HG03575 (cell line): Measurements from ENCODE around the gene TEP1.
"Not testable (repeated sequence)": the region's sequence is repeated elsewhere in the genome, so short reads cannot be mapped to it uniquely, and the experiment has no call there.

Source experiments
- ATAC-seq: cut with Tn5 transposase; IDR thresholded peaks from one replicate; pipeline ENCODE4 v1.9.1; 2021; ENCODE audit not compliant: unreplicated experiment, insufficient number of reproducible peaks, low FRiP score; ENCODE audit errors: extremely low read depth

The TEP1 gene

GRCh38 chr14:20356422-20356821 is 56.9 kb downstream of the TEP1 start:
- ATAC-seq = no peak

- ATAC-seq = no peak
Measured at GRCh38 chr14:20350860-20351259, 62.4 kb downstream of the TEP1 start.

GRCh38 chr14:20350282-20350681 is 63.0 kb downstream of the TEP1 start:
- no peak for ATAC-seq

GRCh38 chr14:20347747-20348146 is 65.6 kb downstream of the TEP1 start:
- no peak for ATAC-seq

- no peak for ATAC-seq
Measured at GRCh38 chr14:20346713-20347112, 66.6 kb downstream of the TEP1 start.

- no peak for ATAC-seq
Measured at GRCh38 chr14:20345366-20345765, 67.9 kb downstream of the TEP1 start.

- no peak for ATAC-seq
Measured at GRCh38 chr14:20343862-20344220, 69.5 kb downstream of the TEP1 start.

GRCh38 chr14:20343092-20343861 is 70.0 kb downstream of the TEP1 start, which contains the start of gene PARP2:
PARP2 (plus strand) TSS chr14:20343635; CDS start chr14:20343642, 7 bp downstream.
- peak; percentile 77 for ATAC-seq

- ATAC-seq = no peak
Measured at GRCh38 chr14:20341646-20342045, 71.7 kb downstream of the TEP1 start.

GRCh38 chr14:20341032-20341431 is 72.3 kb downstream of the TEP1 start:
- ATAC-seq = not testable (repeated sequence)

- ATAC-seq = no peak
Measured at GRCh38 chr14:20334017-20334416, 79.3 kb downstream of the TEP1 start.

GRCh38 chr14:20333494-20333841 is 79.8 kb downstream of the TEP1 start:
- no peak for ATAC-seq

GRCh38 chr14:20332788-20333493 is 80.4 kb downstream of the TEP1 start, which contains the start of gene CCNB1IP1:
CCNB1IP1 (minus strand) TSS chr14:20333279; CDS start chr14:20316523, 16,756 bp downstream.
- ATAC-seq = peak; percentile 95

- no peak for ATAC-seq
Measured at GRCh38 chr14:20332431-20332787, 80.9 kb downstream of the TEP1 start.

GRCh38 chr14:20331053-20331613 is 82.2 kb downstream of the TEP1 start:
- no peak for ATAC-seq

- ATAC-seq = no peak
Measured at GRCh38 chr14:20329355-20329754, 83.9 kb downstream of the TEP1 start.

GRCh38 chr14:20328705-20329104 is 84.6 kb downstream of the TEP1 start:
- ATAC-seq = no peak

- ATAC-seq = no peak
Measured at GRCh38 chr14:20327005-20327869, 86.1 kb downstream of the TEP1 start.

- ATAC-seq = no peak
Measured at GRCh38 chr14:20317720-20318119, 95.6 kb downstream of the TEP1 start.
